ENCODE results near the gene SPTBN1.

Gene SPTBN1

GRCh38 chr2:54610700-54611099, 154.6 kb downstream of the SPTBN1 start:
- TF ChIP-seq, protein P1, sequence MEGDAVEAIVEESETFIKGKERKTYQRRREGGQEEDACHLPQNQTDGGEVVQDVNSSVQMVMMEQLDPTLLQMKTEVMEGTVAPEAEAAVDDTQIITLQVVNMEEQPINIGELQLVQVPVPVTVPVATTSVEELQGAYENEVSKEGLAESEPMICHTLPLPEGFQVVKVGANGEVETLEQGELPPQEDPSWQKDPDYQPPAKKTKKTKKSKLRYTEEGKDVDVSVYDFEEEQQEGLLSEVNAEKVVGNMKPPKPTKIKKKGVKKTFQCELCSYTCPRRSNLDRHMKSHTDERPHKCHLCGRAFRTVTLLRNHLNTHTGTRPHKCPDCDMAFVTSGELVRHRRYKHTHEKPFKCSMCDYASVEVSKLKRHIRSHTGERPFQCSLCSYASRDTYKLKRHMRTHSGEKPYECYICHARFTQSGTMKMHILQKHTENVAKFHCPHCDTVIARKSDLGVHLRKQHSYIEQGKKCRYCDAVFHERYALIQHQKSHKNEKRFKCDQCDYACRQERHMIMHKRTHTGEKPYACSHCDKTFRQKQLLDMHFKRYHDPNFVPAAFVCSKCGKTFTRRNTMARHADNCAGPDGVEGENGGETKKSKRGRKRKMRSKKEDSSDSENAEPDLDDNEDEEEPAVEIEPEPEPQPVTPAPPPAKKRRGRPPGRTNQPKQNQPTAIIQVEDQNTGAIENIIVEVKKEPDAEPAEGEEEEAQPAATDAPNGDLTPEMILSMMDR (IDR thresholded peaks at IDR 0.05; ENCODE audit: low read depth, low read length, missing control alignments) = no peak
- DNase-seq (ENCODE audit: low read depth) = no peak
- H3K4me3 ChIP-seq (ENCODE audit: low read depth, low read length) = no peak overlapping the region

- TF ChIP-seq, protein P1 (IDR thresholded peaks at IDR 0.05; ENCODE audit: low read depth, low read length, missing control alignments) = no peak
- H3K4me3 ChIP-seq (ENCODE audit: low read depth, low read length) = no peak overlapping the region
- no peak for DNase-seq (ENCODE audit: low read depth)
These were observed 155.9 kb downstream of the SPTBN1 start for GRCh38 chr2:54611830-54612545.

GRCh38 chr2:54613386-54613785, 157.3 kb downstream of the SPTBN1 start:
- H3K4me3 ChIP-seq (ENCODE audit: low read depth, low read length) = no peak overlapping the region
- TF ChIP-seq, protein P1 (IDR thresholded peaks at IDR 0.05; ENCODE audit: low read depth, low read length, missing control alignments) = no peak
- DNase-seq (ENCODE audit: low read depth) = no peak

DNA sequence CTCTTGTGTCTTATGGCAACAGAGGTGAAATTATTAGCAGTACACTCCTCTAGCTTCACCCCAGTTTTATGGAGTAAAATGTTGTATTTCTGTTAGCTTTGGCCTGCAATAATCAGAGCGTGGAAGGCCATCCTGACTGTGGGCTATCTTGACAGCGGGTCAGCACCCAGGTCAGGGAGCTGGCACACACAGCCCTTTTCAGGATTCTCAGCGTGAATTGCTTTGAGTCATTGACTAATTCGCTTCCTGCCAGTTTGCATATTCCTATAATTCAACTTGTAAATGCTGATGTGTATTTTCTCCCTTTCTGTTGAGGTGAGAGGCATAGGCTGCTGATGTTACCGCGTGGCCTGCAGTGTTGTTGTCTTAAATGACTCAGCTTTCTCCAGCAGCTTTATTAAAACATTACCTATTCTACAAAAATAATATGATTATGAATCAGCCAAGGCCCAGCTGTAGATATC, 157.7 kb downstream of the SPTBN1 start:
- H3K4me3 ChIP-seq (ENCODE audit: low read depth, low read length) = no peak overlapping the region

GRCh38 chr2:54614819-54615218, 158.7 kb downstream of the SPTBN1 start:
- DNase-seq (ENCODE audit: low read depth) = no peak
- TF ChIP-seq, protein P1 (IDR thresholded peaks at IDR 0.05; ENCODE audit: low read depth, low read length, missing control alignments) = no peak
- no peak overlapping the region for H3K4me3 ChIP-seq (ENCODE audit: low read depth, low read length)

More for the DNA sequence above, 157.7 kb downstream of the SPTBN1 start:
- DNase-seq (ENCODE audit: low read depth) = no peak
- TF ChIP-seq, protein P1 (IDR thresholded peaks at IDR 0.05; ENCODE audit: low read depth, low read length, missing control alignments) = no peak

GRCh38 chr2:54615832-54616534, 159.9 kb downstream of the SPTBN1 start:
- TF ChIP-seq, protein P1 (IDR thresholded peaks at IDR 0.05; ENCODE audit: low read depth, low read length, missing control alignments) = no peak
- no peak for DNase-seq (ENCODE audit: low read depth)
- H3K4me3 ChIP-seq (ENCODE audit: low read depth, low read length) = no peak overlapping the region

Data from GM12864 (cell line).